Tibial artery (tissue), 4 donors: ENCODE measurements around the gene ANP32E.

Experiments used
- DNase-seq, 2 donors: peaks; one replicate each; pipeline ENCODE4 v3.0.0-alpha.2; 2019
- H3K27ac ChIP-seq, 2 donors: fragments of 200-600 bp; sonication (generic) in 1 of 2; 1 replicate in 1 of 2; 2 replicates in 1 of 2; pipeline ENCODE4 v1.5.1; 2018 to 2019; ENCODE audit warnings: mild to moderate bottlenecking in 1 of 2
- H3K27me3 ChIP-seq, 2 donors: fragments of 200-600 bp; sonication (generic) in 1 of 2; one replicate each; pipeline versions ENCODE4 v1.5.1 to v1.6.0; 2016 to 2019
- H3K36me3 ChIP-seq, 3 donors: fragments of 200-600 bp; sonication (generic) in 2 of 3; one replicate each; pipeline ENCODE4 v1.5.1; 2016 to 2019; ENCODE audit warnings: mild to moderate bottlenecking in 2 of 3
- H3K4me1 ChIP-seq, 4 donors: fragments of 200-600 bp; sonication (generic) in 2 of 4; 1 replicate in 3 of 4; 2 replicates in 1 of 4; pipeline ENCODE4 v1.5.1; 2016 to 2019
- H3K4me3 ChIP-seq, 2 donors: fragments of 200-600 bp; sonication (generic) in 1 of 2; 1 replicate in 1 of 2; 2 replicates in 1 of 2; pipeline ENCODE4 v1.5.1; 2018 to 2019; ENCODE audit warnings: mild to moderate bottlenecking in 2 of 2
- H3K9me3 ChIP-seq, 3 donors: fragments of 200-600 bp; sonication (generic) in 1 of 3; one replicate each; pipeline ENCODE4 v1.5.1; 2016 to 2019
- CTCF ChIP-seq, 2 experiments: fragments of 200-600 bp in 1 of 2; fragments of 450-650 bp in 1 of 2; IDR thresholded peaks; one replicate each; pipeline ENCODE4 v1.5.1; 2017 to 2019; ENCODE audit warnings: antibody characterized with exemption in 2 of 2, mild to moderate bottlenecking in 1 of 2, moderate library complexity in 1 of 2
- intact Hi-C: fragments of 100-400 bp; cut with DNase I; formaldehyde crosslinking; loops from one replicate; pipeline ENCODE4 v1.15.0; 2023; ENCODE audit warnings: low total_unique reads

ANP32E gene

DNA sequence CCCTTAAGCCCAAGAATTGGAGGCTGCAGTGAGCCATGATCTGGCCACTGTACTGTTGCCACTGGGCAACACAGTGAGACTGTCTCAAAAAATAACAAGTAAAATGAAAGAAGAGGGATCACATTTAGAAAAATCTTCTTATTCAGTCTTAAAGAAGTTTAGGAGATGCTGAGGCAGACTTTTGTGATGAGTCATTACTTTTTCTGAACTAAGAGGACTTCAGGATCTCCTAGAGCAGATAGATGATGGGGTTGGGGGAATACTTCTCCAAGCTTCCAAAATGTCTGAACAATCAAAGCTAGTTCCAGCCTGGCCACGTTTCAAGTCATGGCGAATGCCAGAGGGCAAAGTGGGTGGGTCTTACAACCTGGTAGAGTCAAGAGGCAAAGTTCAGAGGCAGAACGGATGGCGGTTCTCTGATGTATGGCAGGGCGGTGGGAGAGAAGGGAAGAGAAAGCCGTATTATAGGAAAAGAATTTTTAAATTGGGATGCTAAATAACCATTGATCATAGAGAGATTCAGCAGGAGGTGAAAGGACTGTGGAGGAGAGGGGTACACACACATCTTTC, 44.3 kb upstream of the ANP32E start:
- Histone ChIP-seq H3K9me3 (no peaks in the 10 kb centered on the region), H3K27ac (peak overlapping the region; percentile 79 to 89), H3K4me3 (no peak overlapping the region), H3K27me3 (no peaks in the 10 kb centered on the region), H3K36me3 (peaks cover 0 to 13% (median 2%) of the 10 kb centered on the region in 3 donors), H3K4me1 (peaks cover 0 to 28% (median 23%) of the 10 kb centered on the region in 4 donors)
- intact Hi-C loops: no loop called here
- DNase-seq: peak in 1 of 2 donors; percentile 62
- no peak for TF ChIP-seq CTCF (IDR thresholded peaks at IDR 0.05)

DNA sequence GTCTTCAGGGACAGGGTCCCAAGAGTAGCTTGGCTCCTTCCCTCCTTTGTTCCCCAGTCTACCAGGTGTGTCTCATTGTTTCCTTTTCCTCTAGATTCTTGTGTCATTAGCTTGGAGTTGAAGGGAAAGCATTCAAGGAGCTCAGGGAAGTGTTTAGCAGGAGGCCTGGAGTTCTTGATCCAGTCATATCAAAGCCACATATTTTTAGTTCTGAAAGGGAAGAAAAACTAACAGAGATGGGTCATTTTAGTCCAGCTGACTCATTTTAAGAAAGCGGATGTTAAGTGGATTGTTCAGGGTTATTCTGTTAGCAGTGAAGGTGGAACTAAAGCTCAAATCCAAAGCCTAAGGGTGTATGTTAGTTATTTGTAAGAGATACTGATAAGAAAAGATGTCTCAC, 37.4 kb upstream of the ANP32E start:
- Histone ChIP-seq H3K36me3 (no peaks in the 10 kb centered on the region), H3K27ac (peak overlapping the region; percentile 70 to 79), H3K4me1 (peaks cover 0 to 31% (median 16%) of the 10 kb centered on the region in 4 donors), H3K27me3 (no peaks in the 10 kb centered on the region), H3K4me3 (peak overlapping the region; percentile 35 to 50), H3K9me3 (no peaks in the 10 kb centered on the region)
- no peak for DNase-seq
- intact Hi-C loops: no loop called here
- TF ChIP-seq CTCF (IDR thresholded peaks at IDR 0.05): no peak

DNA sequence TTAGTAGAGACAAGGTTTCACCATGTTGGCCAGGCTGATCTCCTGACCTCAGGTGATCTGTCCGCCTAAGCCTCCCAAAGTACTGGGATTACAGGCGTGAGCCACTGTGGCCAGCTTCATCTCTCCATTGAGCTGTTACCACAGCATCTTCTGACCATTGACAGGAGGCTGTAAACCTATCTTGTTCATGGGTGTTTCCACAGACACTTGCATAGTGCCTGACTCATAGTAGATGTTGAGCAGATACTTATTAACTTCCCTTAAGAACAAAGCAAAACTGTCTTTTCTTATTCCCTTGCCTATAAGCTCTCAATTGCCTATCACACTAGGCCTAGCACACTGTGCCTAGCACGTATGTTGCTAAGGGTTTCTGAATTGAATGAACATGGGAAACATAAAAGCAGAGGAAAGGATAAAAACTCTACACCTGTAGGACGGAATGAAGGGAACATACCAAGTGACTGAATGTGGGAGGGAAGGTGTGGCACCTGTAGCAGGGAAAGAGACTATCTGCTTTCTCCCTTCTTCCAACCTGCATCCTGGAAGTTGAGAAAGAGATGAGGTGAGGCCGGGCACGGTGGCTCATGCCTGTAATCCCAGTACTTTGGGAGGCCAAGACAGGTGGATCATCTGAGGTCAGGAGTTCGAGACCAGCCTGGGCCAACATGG, 35.5 kb upstream of the ANP32E start:
- Histone ChIP-seq H3K36me3 (peaks cover 2 to 9% (median 7%) of the 10 kb centered on the region in 3 donors), H3K4me1 (peaks cover 0 to 45% (median 31%) of the 10 kb centered on the region in 4 donors), H3K9me3 (no peaks in the 10 kb centered on the region), H3K27me3 (no peaks in the 10 kb centered on the region), H3K4me3 (no peak overlapping the region), H3K27ac (peak overlapping the region; percentile 70 to 79)
- no peak for TF ChIP-seq CTCF (IDR thresholded peaks at IDR 0.05)
- DNase-seq: peak in 1 of 2 donors; percentile 60
- intact Hi-C loops: no loop called here

DNA sequence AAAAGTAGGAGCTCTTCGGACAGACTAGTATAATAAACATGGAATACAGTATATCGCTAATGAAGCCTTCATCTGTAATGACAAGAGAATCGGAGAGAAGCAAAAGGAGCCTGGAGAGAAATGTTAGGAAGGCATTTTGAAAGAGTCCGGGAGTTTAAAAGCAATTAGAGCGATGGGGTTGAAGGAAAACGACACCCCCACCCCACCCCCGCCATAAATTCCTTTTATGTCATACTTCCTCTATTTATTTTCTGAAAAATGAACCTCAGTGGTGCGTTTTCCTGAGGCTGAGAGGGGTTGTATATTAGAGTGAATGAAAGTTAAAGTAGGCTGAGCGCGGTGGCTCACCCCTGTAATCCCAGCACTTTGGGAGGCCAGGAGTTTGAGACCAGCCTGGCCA, 33.5 kb upstream of the ANP32E start:
- Histone ChIP-seq H3K4me1 (peaks cover 0 to 45% (median 31%) of the 10 kb centered on the region in 4 donors), H3K9me3 (no peaks in the 10 kb centered on the region), H3K4me3 (peak overlapping the region; percentile 78 to 98), H3K36me3 (peaks cover 21 to 29% (median 22%) of the 10 kb centered on the region in 3 donors), H3K27ac (peak overlapping the region; percentile 89 to 97), H3K27me3 (no peaks in the 10 kb centered on the region)
- intact Hi-C loops: no loop called here
- no peak for TF ChIP-seq CTCF (IDR thresholded peaks at IDR 0.05)
- DNase-seq: no peak

GRCh38 chr1:150268705-150269403, 32.9 kb upstream of the ANP32E start, which contains the start of gene APH1A:
TSS of gene APH1A (minus strand) at chr1:150269016. CDS start at chr1:150268810, 206 bp downstream.
- Histone ChIP-seq H3K9me3 (no peaks in the 10 kb centered on the region), H3K27ac (peak within 1 kb of the TSS; percentile 89 to 97), H3K27me3 (no peaks in the 10 kb centered on the region), H3K4me1 (peaks cover 0 to 42% (median 30%) of the 10 kb centered on the region in 4 donors), H3K4me3 (peak within 1 kb of the TSS; percentile 78 to 98), H3K36me3 (peaks cover 21 to 35% (median 26%) of the 10 kb centered on the region in 3 donors)
- peak; percentile 98 to 99 for DNase-seq
- intact Hi-C loops: no loop called here
- no peak for TF ChIP-seq CTCF (IDR thresholded peaks at IDR 0.05)
